Stimulated activated CD8-positive, alpha-beta memory T cell treated with anti-CD3 and anti-CD28 coated beads, Interleukin-15, amount 100 ng/mL, for 1 hour (primary cell): ENCODE measurements around the gene ATXN7L1.

Source experiments
- DNase-seq: peaks from one replicate; pipeline ENCODE4 v3.0.0-alpha.2; 2020; ENCODE audit warnings: low read depth

Gene ATXN7L1

DNA sequence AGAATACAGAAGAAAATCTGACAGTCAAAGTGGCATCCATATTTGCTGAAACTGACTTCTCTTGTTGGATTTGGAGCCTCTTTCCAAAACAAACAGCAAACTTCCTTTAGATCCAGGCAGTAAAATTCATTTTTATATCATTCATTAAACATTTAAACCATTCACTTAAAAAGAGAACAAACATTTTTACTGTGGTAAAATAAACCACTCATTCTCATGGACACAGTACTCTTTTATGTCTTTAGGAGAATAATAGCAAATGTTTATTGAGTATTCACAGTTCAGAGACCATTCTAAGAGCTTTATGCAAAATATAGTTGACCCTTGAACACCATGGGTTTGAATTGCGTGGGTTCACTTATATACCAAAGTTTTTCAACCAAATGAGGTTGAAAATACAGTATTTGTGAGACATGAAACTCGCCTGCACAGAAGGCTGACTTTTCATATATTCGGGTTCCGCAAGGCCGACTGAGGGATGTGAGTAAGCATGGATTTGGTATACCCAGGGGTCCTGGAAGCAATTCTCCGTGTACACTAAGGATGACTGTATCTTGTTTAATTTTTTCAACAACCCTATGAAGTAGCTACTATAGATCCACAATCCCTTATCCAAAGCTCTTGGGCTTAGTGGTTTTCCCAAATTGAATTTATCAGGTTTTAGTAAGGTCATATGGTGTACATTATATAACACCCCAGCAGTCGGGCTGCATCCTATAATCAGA, 49.1 kb downstream of the ATXN7L1 start:
- DNase-seq = no peak

DNA sequence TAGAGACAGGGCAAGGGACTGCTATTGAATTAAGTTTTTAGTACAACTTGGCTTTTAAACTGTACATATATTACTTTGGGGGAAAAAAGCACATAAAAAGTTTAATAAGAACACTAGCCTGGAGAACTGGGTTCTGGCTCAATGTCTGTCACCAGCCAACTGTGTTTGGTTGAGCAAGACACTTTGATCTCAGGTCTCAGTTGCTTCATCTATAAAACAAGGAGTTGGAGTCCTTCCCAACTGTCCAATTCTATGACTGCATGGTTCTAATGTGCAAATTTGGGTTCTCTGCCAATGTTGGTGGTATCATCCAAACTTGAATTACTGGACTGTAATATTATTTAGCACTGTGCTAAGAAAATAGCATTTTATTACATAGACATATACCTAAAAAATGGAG, 50.3 kb downstream of the ATXN7L1 start:
- no peak for DNase-seq

DNA sequence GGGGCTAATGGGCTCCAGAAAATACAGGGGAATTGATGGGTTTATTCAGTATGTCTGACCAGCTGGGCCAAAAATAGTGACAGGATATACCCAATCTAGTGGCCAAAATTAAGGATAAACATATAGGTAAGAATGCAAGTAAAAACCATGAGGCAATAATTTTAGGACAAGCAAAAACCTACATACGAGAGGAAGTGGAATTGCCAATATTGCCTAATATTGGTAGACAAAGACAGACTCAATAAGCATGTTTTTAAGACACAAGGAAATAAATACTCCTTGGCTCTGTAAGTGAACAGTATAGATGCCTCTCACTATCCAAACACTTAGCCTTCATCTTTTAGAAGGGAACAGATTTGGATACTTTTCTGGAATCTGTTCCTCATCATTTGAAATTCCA, 51.0 kb downstream of the ATXN7L1 start:
- DNase-seq = no peak

GRCh38 chr7:105822806-105823205, 53.6 kb downstream of the ATXN7L1 start:
- DNase-seq = no peak

DNA sequence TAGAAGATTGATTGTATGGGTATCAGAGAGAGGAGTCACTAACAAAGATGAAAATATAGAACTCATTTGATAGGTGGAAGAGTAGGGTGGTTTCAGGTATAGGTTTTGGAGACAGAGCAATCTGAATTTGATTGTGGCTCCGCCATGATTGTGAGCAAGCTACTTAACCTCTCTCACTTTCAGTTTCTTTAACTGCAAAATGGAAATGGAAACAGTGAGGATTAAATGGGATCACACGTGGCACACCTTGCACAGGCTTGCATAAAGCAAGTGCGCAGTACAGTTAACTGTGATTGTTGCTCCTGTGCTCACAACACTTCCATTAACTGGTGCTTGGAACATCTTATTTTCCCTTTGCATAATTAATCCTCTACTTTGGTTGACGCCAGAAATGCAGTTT, 54.9 kb downstream of the ATXN7L1 start:
- no peak for DNase-seq

DNA sequence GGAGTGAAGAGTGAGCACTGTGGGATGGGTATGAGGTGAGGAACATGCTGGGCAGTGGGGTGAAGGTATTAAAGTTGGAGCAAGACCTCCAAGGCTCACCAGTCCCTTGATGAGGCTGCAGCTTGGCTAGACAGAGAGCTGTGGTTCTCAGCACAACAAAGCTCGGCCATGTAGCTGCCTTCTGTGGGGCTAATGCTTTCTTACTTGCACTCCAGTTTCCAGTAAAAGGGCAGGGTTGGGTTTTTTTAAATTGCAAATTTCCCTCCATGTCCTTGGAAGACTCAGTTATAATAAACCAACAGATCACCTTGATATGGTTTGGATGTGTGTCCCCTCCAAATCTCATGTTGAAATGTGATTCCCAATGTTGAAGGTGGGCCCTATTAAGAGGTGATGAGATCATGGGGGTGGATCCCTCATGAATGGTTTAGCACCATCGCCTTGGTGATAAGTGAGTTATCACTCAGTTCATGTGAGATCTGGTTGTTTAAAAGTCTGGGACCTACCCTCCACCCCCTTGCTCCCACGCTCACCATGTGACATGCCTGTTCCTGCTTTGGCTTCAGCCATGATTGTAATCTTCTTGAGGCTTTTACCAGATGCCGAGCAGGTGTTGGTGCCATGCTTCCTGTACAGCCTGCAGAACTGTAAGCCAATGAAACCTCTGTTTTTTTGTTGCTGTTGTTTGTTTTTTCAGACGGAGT, 55.9 kb downstream of the ATXN7L1 start:
- no peak for DNase-seq

GRCh38 chr7:105819559-105819958, 56.8 kb downstream of the ATXN7L1 start:
- no peak for DNase-seq

- no peak for DNase-seq
These were observed 59.3 kb downstream of the ATXN7L1 start for GRCh38 chr7:105816954-105817615.

DNA sequence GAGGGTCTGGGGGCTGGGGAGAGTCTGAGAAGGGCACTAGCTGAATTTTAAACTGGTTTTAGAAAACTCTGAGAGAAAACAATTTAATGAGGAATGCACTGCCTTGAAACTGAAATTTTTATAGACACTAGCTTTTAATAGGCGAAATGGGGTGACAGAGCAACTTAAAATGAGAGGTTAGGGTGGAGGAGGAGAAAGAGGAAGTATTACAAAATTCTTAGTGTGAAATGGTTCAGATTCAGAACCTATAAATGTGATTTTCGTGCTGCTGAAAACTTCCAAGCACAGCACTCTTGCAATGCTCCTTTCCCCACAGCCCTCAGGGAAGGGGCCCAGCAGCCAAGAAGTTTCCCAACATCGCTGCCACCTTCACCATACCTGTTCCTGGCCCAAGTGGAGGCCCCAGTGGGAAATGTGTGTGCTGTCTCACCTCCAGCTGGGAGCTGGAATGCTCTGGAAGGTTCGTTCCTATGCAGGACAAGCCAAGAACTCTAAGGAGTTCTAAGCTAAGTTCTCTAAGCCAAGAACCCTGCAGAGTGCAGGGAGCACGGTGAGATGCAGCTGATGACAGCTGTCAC, 60.0 kb downstream of the ATXN7L1 start:
- DNase-seq = no peak

DNA sequence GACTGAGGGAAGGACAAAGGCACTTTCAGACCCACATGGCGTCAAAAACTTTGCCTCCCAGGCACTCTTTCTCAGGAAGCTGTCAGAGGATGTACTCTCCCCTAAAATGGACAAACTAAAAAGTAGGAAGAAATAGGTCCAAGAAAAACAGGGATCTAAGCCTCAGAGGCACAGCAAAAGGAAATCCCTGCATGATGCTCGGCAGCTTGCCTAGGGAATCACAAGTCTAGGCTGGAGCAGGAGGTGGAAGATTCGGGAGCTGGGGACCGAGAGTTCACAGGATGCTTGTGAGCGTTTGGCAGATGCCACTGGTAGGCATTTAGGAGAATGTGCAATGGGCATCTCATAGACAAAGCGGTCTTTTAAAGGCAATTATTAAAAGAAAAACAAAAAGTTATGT, 60.8 kb downstream of the ATXN7L1 start:
- DNase-seq = no peak

DNA sequence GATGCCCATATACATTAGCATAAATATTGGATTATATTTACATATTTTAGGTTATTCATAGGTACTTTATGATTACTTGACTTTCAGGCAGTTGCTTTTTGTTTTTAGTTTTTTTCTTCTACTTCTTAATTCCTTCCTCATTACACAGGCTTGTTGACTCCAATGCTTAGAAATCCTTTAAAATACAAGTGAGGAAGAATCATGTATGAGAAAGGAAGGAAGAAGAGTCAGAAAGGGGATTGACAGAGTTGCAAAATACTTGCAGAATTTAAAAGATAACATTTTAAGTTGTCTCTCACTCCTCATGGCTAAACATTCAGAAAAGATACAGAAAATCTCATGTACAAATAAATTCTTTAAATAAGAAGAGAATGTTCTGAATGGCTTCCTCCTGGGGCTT, 61.9 kb downstream of the ATXN7L1 start:
- no peak for DNase-seq

DNA sequence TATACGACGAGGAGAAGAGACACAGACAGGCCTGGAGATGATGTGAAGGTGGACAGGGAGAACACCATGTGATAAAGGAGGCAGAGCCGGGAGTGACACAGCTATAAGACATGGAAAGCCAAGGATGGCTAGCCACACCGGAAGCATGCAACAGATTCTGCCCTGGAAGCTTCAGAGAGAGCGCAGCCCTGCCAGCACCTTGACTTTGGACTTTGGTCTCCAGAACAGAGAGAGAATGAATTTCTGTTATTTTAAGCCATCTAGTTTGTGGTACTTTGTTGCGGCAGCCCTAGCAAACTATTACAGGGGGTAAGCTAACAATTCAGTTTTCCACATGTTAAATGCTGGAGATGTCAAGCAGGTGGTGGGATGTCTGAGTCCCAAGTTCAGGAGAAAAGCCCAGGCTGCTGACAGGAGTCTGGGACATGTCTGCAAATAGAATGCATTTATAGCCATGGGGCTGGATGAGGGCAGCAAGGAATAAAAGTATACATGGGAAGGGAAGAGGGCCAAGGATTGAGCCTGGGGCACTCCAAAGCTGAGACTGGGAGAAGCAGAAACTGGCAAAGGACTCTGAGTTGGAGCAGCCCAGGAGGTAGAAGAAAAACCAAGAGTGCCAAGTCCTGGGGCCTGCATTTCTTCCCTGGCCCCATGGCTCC, 65.1 kb downstream of the ATXN7L1 start:
- DNase-seq = no peak

DNA sequence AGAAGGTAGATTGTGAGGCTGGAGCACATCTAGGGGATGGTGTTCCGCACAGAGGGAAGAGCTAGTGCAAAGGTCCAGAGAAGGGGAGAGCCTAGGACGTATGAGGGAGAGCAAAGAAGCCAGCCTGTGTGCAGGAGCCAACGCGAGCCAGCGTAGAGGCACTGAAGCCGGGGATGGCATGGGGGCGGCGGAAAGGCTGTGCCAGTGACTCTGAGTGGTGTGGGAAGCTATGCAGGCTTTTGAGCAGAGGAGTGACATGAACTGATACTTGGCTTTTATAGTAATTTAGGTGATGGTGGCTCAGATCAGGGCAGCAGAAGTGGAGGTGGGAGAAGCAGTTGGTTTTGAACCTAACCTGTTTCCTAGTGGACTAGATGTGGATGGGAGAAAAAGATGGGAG, 65.8 kb downstream of the ATXN7L1 start:
- DNase-seq = no peak

DNA sequence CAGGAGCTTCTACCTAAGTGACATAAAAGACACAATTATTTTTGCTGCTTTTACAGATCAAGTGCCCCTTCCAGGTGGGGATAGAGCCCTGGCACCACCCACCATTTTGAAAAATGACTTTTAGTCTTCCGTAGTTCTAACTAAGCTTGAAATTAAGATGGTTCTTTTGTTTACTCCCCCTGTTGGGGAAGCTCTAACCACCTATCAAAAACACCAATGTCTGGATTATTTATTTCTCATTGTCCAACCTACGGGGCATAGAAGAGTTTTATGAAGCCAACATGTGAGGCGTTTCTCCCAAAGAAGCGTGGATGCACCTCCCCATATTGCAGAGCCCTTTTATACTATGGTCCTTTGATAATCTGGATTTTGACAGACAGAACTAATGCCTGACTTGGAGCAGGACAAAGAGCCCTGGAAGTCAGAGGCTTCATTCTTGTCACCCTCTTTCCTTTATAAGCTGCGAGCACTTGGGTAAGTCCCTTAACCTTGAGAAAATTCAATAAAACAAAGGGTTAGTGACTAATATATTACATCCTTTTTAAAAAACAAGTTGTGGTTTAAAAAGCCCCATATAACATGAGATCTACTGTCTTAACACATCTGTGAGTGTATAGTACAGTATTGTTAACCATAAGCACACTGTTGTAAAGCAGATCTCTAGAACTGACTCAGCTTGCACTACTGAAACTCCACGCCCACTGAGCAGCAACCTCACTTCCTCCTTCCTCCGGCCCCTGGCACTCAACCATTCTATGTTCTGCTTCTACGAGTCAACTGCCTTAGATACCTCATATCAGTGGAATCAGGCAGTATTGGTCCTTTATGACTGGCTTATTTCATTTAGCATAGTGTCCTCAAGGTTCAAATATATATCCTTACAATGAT, 67.5 kb downstream of the ATXN7L1 start:
- DNase-seq = peak; percentile 30

GRCh38 chr7:105808209-105808608, 68.2 kb downstream of the ATXN7L1 start:
- DNase-seq = no peak

DNA sequence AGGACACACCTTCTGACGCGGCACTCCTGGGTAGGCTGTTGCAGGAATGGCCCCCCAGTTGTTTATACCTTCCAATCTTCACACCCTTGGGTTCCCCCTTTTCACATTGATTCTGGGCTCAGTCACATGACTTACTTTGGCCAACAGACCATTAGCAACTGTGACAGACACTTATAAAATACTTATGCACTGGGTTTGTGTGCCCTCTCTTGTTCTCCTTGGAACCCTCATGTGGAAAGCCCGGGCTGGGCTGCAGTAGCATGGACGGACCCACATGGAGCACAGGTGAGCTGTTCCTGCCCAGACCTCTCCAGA, 69.0 kb downstream of the ATXN7L1 start:
- no peak for DNase-seq

DNA sequence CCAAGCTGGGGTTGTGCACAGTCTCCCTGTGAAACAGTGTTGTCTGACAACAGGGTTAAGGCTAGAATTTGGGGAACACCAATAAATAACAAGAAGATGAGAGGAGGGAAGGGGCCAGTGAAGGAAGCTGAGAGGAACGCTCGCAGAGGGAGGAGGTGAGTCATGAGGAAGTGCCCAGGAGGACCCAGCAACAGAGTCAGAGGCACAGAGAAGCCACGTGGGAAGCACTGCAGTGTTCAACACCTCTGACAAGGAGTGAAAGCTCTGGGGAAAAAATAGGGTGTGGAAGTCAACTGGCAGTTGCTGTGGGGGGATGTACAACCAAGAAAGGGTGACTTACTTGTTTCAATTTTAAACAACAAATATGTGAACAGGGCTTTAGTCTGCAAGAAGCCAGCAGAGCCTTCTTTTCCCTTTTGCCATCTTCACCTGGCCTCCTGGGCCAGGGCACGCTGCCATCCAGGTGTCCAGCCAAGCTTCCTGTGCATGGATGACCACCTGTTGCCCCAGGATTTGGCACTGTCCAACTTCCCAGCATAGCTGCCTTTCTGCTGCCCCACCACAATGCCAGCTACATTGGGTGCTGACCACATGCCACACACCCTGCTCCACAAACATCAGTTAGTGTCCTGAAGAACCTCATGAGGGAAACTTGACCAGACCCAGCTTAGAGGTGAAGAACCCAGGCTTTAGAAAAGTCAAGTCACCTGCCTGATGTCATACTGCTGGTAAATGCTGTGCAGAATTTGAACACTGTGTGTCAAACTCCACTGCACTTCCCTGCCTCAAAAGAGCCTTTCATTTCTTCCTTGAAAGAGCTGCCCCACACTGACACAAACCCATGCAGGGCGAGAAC, 69.6 kb downstream of the ATXN7L1 start:
- DNase-seq = peak; percentile 16

- DNase-seq = no peak
These were observed 70.9 kb downstream of the ATXN7L1 start for GRCh38 chr7:105805447-105806019.

GRCh38 chr7:105803429-105803736, 73.0 kb downstream of the ATXN7L1 start:
- no peak for DNase-seq
